Activated CD4-positive, CD25-positive, alpha-beta regulatory T cell treated with anti-CD3 and anti-CD28 coated beads, Interleukin-2, amount 50 U/mL, for 72 hours (primary cell): ENCODE results near the gene HSPA2.

Experiments
- DNase-seq: peaks from one replicate; pipeline ENCODE4 v3.0.0; 2021

Gene HSPA2

DNA sequence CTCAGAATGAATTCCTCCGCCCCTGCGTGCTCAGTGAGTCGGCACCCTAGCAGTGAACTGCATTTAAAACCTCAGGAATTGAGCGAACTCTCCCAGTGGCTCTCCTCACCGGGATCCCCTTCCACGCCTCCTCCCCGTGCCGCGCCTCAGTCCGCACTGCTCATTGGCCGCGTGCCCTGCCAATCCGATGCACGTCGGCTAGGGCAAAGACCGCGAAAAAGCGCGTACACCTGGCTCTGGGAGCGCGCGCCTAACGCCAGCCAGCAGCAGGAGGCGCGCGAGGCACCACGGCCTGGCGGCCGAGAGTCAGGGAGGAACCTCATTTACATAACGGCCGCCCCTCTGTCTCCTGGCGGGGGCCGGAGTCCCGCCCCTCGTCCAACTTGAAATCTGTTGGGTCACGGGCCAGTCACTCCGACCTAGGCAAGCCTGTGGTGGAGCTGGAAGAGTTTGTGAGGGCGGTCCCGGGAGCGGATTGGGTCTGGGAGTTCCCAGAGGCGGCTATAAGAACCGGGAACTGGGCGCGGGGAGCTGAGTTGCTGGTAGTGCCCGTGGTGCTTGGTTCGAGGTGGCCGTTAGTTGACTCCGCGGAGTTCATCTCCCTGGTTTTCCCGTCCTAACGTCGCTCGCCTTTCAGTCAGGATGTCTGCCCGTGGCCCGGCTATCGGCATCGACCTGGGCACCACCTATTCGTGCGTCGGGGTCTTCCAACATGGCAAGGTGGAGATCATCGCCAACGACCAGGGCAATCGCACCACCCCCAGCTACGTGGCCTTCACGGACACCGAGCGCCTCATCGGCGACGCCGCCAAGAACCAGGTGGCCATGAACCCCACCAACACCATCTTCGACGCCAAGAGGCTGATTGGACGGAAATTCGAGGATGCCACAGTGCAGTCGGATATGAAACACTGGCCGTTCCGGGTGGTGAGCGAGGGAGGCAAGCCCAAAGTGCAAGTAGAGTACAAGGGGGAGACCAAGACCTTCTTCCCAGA, at the start of gene HSPA2:
HSPA2 (plus strand) TSS at position 534 of the 995 bp plus-strand sequence; CDS start at position 643, 109 bp downstream.
- DNase-seq = peak; percentile 95

DNA sequence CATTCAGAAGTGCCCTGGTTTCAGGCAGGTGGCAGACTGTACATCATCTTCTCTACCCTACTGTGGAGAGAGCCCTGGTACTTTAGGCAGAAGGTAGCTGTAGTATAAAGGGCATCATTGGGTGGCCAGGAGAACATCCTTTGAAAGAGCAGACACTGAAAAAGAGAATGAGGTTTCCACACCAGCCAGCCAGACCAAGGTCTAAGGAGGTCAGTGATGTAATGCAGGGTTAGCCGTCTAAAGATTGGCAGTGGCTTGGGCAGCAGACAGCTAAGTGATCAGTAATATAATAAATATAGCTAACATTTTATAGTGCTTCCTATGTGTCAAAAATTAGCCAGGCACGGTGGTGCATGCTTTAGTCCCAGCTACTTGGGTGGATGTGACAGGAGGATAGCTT, 48.9 kb upstream of the HSPA2 start:
- no peak for DNase-seq

DNA sequence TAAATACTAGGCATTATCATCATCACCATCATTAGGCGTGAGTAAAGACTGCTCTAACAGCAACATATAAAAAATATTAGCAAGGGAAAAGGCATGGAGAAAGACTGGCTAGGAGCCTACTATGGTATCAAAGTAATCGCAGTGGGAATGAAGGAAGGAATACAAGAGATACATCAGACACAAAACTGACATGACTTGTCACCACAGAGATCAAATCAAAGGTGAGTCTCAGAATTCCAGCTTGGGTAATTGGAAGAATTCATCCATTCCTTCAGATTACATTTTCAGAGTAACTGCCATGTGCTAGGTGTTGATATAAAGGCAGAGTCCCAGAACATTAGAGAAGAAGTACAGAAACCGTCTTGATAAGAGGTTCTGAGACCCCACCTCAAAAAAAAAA, 47.1 kb upstream of the HSPA2 start:
- no peak for DNase-seq

DNA sequence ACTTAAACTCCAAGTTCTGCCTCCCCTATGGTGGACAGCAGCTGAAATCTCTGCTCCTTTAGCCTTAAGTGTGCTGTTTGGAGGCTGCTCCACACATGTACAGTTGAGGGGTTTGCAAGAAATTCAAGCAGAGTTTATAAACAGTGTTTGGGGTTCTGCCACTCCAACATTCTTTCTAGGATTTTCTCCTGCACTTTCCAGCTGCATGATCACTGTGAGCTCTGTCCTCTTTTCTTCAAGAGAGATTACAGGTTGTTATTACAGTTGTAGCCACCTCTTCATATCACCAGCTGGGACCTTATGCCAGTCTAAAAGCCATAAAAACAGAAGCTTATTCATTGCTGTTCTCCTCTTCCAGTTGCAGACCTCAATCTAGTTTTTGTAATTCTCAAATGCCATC, 45.3 kb upstream of the HSPA2 start:
- DNase-seq = no peak

DNA sequence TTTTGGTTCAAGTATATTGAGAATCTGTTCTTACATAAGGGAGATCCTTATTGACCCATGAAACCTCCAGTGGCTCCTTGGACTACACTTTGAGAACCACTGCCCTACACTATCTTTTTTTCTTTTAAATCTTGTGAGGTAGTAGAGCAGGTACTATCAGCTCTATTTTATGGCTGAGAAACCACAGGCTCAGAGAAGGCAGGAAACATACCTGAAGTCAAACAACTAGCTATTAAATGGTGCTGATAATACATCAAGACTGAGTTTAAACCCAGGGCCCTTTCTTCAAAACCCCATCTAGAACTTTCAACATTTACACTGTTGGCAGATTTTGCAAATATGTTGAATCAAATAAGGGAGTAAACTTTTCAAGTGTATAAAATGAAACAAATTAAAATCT, 43.8 kb upstream of the HSPA2 start:
- no peak for DNase-seq

DNA sequence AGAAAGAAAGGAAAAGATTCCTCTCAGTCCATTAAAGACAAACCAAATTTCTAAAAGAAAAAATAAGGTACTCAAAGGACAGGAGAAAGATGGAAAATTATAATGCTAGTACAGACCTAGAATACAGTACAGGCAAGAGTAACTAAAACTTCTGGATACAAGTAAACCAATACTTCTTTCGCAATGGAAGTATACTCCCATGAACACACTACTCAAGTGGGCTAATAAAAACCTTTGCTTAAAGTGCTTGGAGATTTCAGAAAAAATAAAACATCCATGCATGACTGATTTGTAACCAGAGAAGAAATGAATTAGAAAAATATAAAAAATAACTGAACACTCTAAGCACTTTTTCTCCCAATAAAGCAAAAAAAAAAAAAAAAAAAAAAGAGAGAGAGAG, 40.5 kb upstream of the HSPA2 start:
- DNase-seq = no peak

DNA sequence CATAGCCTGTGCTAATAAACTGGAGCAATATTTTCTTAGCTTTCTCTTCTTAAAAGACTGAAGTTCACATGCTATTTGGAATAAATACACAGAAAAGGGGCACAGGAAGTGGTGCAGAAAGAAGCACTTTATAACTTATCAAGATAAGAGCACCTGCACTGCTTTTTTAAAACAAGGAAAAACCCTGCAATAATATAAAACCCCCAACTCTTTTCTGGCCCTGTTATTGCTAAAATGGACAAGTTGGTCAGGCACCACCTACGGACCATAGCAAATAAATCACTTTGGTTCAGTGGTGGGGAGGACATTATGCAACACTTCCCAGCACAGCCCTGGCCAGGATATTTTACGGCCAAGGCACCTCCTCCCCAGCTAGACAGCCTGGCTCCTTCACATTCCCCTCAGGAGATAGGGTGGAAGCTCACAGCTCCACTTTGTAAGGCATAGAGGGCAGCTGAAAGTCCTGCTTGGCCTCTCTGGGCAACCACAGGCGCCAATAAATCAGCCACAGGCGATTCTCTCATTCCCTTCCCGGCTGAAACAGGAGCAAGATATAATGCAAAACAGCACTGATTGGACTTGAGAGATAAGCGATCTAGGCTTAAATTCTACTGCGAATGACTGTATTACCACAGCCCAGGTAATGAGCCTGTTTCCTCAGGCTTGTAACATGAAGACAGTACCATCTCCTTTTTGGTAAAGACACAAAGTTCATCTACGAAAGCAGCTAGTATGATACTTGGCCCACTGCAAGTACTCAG, 39.0 kb upstream of the HSPA2 start:
- DNase-seq = no peak

DNA sequence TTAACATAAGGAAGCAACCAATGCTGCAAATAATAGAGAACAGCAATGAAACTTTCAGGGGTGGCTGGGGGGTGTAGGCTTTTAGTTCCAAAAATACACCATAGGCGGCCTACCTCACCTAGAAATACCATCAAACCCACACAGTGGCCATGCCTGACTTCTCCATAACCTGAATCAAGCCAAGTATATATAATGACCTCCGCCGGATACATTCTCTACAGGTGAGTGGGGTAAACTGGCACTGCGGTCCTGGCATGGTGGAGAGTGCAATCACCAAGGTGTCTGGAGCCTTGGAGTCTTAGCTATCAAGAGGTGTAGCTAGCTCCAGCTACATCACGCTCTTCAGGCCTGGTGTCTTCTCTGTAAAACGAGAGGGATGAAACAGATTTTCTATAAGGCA, 38.1 kb upstream of the HSPA2 start:
- DNase-seq = peak; percentile 37

DNA sequence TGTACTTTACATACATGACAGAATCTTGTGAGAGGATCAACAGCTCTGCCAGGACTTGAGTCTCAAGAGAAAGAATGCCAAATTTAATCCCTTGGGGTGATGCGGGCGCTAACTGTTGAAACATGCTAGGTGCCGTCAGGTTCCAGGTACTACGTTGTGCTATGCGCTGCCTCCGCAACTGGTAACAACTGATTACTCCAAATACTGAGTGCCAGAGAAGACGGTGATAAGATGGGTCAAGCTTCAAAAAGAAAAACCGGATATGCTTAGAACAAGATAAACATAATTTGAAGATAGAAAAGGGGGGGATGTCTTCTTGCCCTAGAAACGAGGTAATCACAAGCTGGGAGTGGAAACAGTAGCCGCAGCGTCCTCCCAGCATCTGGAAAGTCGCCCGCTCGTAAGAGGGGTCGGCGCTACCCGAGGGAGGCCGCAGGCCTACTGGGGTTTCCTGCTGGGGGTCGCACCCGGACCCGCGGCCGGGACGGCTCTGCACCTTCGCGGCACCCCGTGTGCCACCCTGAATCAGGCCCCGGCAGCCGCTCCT, 37.6 kb upstream of the HSPA2 start:
- no peak for DNase-seq

DNA sequence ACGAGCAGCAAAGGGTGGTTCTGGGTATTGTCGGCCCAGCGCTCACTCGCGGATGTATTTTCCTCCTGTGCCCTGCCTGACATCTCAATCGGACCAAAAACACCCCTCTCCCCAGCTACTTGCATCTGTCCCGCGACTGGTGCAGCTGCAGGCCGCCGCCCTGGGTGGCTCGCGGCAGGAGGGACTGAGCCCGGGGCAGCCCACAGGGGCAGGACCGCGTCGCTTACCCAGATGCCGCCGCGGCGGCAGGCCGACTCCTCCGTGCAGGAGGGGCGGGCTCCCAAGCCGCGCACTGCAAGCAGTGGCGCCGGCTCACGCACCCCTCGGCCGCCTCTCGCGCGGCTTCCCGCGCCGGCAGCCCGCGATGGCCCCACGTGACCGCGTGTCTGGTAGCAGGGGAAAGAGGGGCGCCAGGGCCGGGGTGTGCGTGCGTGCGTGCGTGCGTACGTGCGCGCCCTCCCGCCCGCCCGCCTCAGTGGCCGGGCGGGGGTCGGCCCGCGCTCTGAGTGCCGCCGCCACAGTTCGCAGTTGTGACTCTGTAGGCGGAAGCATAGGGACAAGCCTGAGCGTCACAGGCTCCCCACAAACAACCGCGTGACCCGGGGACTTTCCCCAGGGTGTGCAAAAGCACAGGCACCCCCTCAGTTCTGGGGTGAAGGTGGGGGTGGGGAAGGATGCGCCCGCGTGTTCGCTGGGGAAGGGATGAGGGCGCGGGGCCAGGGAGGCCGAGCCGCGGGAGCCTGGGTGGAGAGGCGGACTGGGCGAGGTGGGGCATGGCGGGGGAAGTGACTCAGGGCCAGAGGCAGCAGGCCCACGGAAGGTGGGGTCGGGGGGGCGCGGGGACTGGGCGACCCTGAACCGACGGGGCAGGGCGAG, 36.9 kb upstream of the HSPA2 start, which contains the start of gene ZBTB25:
ZBTB25 (minus strand) TSS at position 405 of the 876 bp plus-strand sequence. CDS start 13,305 bp downstream, outside the sequence.
- peak; percentile 93 for DNase-seq

DNA sequence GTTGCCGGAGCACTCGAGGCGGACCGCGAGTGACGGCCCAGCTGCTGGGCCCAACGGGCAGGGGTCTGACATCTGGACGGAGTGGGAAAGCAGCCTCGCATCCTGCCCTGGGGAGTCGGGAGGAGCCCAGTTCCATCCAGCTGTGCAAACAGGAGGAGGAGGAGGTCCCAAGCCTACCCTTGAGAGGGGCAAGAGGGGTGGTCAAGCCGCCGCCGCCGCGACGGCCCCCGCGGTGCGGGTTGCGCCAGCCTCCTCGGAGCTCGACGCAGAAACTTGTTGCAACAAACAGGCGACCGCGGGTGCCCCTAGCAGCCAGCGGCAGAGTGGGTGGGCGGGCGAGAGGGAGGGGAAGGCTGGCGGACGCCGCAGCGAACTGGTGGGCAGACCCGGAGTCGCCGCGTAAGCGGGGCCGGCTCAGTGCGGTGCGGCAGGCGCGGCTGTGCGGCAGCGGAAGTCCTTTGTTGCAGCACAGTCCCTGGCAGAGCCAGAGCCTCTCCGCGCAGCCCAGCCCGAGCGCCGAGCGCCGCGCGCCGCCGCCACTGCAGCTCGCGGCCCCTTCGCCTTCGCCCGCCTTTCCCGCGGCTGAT, 36.1 kb upstream of the HSPA2 start, which contains the start of gene ZBTB1:
ZBTB1 (plus strand) TSS at position 461 of the 587 bp plus-strand sequence. CDS start 16,735 bp downstream, outside the sequence.
- DNase-seq = peak; percentile 83

DNA sequence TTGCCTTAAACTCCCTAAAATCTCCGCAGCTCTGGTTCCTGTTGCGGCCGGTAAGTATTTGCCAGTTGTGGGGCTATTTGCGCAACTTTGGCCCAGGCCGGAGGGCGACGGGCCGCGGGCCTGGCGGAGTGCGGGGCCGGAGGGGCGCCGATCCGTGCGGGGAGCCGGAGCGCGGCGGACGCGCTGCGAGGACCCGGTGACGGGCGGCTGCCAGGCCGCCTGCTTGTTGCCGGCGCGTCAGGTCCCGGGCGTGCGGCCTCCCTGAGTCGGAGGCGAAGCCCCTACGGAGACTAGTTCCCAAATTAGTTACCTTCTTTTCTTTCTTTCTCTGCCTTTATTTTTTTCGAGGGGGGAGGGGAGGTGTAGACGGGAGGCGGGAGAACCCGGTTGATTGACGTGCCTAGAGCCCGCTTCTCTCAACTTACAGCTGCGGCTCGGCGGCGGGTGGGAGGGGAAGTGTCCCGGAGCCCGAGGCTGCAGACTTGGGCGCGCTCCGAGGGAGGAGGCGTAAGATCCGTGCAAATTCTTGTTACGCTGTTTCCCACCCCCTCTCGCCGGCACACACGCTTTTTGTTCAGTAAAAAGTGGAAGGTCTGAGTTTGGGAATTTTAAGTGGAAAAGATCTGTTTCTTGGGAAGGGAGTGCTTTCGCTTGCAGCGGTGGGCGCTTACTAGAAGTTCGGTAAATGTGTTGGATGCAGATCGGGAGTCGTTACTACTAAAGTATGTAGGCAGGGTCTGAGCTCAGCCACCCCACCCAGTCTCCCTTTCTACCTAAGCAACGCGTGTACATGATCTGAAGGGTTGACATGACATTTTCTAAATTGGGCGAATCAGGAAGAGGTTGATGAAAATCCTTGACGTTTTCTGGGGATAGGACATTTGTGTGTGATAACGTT, 35.4 kb upstream of the HSPA2 start:
- peak; percentile 76 for DNase-seq

DNA sequence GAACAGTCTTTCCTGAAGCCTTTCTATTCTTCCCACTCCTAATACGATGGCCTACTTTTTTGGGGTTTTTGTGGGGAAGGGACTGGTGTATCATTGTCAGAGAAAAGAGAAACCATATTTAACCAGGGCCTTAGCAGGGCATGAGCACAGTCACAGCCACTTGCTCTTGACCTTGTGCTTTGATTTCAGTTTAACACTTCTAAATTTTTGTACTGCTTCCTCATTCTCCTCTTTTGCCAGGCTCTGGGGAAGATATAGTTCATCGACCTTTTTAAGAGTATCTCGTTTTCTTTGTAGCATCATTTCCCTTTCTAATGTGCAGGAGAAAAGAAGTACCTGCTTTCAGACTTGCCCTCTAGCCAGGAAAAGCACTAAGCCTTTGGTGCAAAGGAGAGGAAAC, 33.8 kb upstream of the HSPA2 start:
- no peak for DNase-seq

DNA sequence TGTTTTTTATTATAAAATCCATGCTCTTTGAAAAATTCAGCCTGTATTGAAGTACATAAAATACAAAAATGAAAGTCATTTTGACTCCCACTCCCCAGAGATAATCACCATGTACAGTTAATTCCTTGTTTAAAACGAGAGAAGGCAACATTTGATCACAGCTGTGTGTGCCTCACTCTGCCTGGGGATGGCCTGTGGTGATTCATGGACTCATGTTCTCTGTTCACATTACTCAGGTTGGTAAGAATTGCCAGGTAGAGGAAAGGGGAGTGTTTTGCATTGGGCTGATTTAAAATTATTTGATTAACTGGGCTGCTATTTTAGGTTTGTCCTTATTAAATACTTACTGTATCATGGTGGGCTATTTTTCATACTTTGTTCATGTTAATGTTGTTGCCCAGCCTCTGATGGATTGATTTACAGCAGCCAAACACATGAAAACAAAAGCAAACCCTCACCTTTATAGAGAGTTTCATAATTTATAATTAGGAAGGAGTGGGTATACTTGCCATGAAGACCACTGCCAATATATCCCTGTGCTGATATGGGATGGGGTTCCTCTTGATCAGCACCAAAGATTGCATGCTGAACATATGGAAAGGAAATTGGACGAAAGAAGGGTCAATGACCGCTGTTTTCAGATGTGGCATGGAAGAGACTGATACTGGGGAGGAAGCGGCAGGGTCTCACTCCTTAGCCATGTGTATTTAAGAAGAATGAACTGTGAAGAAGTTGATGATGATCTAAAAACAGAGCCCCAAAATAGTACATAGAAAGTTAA, 33.0 kb upstream of the HSPA2 start:
- no peak for DNase-seq

DNA sequence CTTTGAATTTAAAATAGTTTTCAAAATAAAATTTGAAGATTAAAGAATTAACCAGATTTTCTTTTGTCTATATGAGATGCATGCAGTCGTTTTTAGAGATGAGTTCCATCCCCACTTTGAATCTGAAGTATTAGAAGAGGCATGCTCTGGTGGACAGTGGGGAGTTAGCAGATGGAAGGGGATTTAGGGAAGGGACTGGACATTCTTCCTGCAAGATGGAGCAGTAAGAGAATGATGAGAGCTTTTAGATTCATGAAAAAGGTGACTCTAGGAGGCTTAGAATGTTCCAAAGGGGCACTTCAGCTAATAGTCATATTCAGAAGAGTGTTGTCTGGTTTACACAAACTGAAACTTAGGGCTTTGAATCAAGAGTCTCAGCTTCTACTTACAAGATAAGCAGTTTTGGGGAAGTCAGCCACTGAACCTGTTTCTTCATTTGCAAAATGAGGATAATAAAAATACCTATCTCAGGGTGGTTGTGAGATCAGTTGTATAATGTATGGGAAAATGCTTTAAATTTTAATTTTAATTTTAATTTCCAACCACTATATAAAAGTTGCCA, 32.2 kb upstream of the HSPA2 start:
- DNase-seq = no peak

DNA sequence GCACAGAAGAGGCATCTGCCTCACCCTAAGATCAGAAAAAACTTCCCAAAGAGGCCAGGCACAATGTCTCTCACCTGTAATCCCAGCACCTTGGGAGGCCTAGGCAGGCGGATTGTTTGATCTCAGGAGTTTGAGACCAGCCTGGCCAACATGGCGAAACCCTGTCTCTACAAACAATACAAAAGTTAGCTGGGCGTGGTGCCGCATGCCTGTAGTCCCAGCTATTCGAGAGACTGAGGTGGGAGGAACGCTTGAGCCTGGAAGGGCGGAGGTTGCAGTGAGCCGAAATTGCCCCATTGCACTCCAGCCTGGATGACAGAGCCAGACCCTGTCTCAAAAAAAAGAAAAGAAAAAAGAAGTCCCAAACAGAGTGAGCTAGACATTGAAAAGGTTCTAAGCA, 31.5 kb upstream of the HSPA2 start:
- no peak for DNase-seq

DNA sequence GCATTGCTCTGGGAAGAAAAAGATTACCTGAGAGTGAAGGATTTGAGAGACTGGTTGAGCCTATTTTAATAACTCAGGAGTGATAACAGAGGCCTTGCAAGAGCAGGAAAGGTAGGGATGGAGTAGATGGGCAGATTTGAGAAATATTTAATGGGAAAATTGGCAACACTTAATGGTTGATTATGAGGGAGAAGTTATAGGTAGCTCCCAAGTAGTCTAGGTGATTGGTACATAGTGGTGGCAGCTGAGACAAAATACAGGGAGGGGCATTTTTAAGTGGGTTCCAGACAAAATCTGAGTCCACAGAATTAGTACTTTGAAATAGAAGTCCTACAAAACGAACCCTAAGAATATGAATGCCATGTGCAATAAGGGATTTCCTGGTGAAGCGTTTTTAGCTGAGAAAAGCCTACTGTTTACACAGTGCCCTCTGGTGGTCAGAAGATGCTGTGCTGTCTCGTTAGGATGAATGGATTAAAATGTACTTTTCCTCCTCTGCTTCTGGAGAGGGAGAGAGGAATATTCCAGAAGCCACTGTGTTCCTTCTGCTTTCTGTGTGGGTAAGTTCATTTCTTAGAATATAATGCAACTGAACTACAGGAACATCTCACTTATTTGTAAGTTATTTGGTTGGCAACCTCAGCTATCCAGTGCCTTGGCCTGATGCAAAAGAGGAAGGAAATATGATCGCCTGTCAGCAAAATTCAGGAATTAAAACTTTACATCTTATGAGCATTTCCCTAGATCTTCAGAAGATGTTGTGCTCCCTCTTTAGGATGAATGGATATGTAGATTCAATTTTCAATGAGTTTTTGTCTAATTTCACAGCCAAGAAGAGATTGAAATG, 29.5 kb upstream of the HSPA2 start:
- DNase-seq = peak; percentile 48

DNA sequence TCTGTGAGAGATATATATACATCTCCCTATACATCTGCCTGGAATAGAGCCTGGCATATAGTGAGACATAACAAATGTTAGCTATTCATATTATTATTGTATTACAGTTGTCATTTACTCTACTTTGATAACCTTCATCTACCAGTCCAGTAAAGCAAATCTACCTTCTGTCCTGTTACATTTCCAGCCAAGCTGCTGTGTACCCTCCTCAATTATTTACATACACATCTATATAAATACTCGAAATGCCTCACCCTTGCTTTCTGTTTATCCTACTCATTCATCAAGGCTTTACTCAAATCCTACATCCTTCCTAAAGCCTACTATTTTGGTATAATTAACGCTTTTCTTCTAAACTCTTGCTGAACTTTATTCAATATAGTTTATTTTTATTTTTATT, 27.3 kb upstream of the HSPA2 start:
- no peak for DNase-seq

DNA sequence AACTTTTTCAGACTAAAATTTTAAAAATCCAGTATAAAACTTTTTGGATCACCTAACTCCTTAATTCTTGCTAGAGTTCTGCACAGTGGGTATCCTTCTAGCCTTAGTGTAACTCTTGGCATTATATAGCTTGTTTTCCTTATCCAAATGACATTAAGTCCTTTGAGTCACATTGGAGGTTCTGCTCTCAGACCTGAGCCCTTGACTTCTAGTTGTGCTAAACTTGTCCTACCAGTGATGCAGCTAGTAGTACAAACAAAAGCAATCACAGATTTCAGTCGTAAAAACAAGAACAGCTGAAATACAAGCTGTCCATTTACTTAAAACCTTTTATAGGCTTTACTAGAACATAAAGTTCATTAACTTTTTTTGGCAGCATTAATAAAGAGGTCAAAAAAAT, 25.5 kb upstream of the HSPA2 start:
- DNase-seq = no peak
